ENCODE data around the gene NME4.

Gene NME4

GRCh38 chr16:425082-425718, 28.2 kb downstream of the NME4 start, which contains the start of gene RAB11FIP3 (continued):
- TF ChIP-seq ZNF791 (tag by site-specific recombination; IDR thresholded peaks at IDR 0.05) = no peak
- TF ChIP-seq, protein P1, sequence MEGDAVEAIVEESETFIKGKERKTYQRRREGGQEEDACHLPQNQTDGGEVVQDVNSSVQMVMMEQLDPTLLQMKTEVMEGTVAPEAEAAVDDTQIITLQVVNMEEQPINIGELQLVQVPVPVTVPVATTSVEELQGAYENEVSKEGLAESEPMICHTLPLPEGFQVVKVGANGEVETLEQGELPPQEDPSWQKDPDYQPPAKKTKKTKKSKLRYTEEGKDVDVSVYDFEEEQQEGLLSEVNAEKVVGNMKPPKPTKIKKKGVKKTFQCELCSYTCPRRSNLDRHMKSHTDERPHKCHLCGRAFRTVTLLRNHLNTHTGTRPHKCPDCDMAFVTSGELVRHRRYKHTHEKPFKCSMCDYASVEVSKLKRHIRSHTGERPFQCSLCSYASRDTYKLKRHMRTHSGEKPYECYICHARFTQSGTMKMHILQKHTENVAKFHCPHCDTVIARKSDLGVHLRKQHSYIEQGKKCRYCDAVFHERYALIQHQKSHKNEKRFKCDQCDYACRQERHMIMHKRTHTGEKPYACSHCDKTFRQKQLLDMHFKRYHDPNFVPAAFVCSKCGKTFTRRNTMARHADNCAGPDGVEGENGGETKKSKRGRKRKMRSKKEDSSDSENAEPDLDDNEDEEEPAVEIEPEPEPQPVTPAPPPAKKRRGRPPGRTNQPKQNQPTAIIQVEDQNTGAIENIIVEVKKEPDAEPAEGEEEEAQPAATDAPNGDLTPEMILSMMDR (tag by site-specific recombination; IDR thresholded peaks at IDR 0.05) = peak; percentile 88
- TF ChIP-seq ZNF544 (tag by site-specific recombination; IDR thresholded peaks at IDR 0.05) = no peak
- no peak for TF ChIP-seq ZNF354C (tag by site-specific recombination; IDR thresholded peaks at IDR 0.05; ENCODE audit: borderline replicate concordance, low read depth)
- TF ChIP-seq ZFHX2 (tag by site-specific recombination; conservative IDR thresholded peaks at IDR 0.05) = peak; percentile 93
- TF ChIP-seq, protein P2, sequence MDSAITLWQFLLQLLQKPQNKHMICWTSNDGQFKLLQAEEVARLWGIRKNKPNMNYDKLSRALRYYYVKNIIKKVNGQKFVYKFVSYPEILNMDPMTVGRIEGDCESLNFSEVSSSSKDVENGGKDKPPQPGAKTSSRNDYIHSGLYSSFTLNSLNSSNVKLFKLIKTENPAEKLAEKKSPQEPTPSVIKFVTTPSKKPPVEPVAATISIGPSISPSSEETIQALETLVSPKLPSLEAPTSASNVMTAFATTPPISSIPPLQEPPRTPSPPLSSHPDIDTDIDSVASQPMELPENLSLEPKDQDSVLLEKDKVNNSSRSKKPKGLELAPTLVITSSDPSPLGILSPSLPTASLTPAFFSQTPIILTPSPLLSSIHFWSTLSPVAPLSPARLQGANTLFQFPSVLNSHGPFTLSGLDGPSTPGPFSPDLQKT (IDR thresholded peaks at IDR 0.05; ENCODE audit: borderline replicate concordance, low read depth, low read length) = no peak
- TF ChIP-seq ZNF792 (tag by site-specific recombination; IDR thresholded peaks at IDR 0.05) = no peak
- peak; percentile 94 for TF ChIP-seq ZNF501 (tag by site-specific recombination; IDR thresholded peaks at IDR 0.05)
- TF ChIP-seq INSM2 (tag by site-specific recombination; IDR thresholded peaks at IDR 0.05) = 0 out of 2 replicates have a peak, but pooled peaks have one; percentile 62
- no peak for TF ChIP-seq ZNF155 (tag by site-specific recombination; IDR thresholded peaks at IDR 0.05)
- TF ChIP-seq ZNF391 (tag by site-specific recombination; IDR thresholded peaks at IDR 0.05; ENCODE audit: borderline replicate concordance, low read depth) = peak; percentile 46; the same call in 1 of the 2 replicates
- peak; percentile 27; the same call in 1 of the 2 replicates for TF ChIP-seq ZNF398 (tag by site-specific recombination; IDR thresholded peaks at IDR 0.05)
- TF ChIP-seq ZNF677 (tag by site-specific recombination; IDR thresholded peaks at IDR 0.05) = no peak
- TF ChIP-seq ZNF610 (tag by site-specific recombination; IDR thresholded peaks at IDR 0.05; ENCODE audit: borderline replicate concordance) = 0 out of 2 replicates have a peak, but pooled peaks have one; percentile 49
- no peak for TF ChIP-seq ZNF530 (tag by site-specific recombination; IDR thresholded peaks at IDR 0.05; ENCODE audit: low read depth)
- TF ChIP-seq ZNF239 (tag by site-specific recombination; IDR thresholded peaks at IDR 0.05) = no peak
- no peak for TF ChIP-seq ZNF169 (tag by site-specific recombination; IDR thresholded peaks at IDR 0.05)
- no peak for TF ChIP-seq ZNF423 (tag by site-specific recombination; IDR thresholded peaks at IDR 0.05)
- peak; percentile 81; the same call in 1 of the 2 replicates for TF ChIP-seq ZNF777 (tag by site-specific recombination; IDR thresholded peaks at IDR 0.05; ENCODE audit: borderline replicate concordance)
- peak; percentile 73 for TF ChIP-seq GLIS2 (tag by site-specific recombination; IDR thresholded peaks at IDR 0.05)
- no peak for TF ChIP-seq SETDB1 (IDR thresholded peaks at IDR 0.05; ENCODE audit: insufficient read length, low read length)
- peak; percentile 38; the same call in 1 of the 2 replicates for TF ChIP-seq ZBTB11 (tag by site-specific recombination; conservative IDR thresholded peaks at IDR 0.05; ENCODE audit: low read depth)
- no peak for TF ChIP-seq ZNF202 (tag by site-specific recombination; IDR thresholded peaks at IDR 0.05; ENCODE audit: borderline replicate concordance)
- no peak for TF ChIP-seq ZNF266 (tag by site-specific recombination; IDR thresholded peaks at IDR 0.05; ENCODE audit: low read depth)
- no peak for TF ChIP-seq ZNF433 (tag by site-specific recombination; IDR thresholded peaks at IDR 0.05; ENCODE audit: low read depth)
- TF ChIP-seq HIC1 (tag by site-specific recombination; IDR thresholded peaks at IDR 0.05) = peak; percentile 79; the same call in 1 of the 2 replicates
- TF ChIP-seq ZNF416 (tag by site-specific recombination; IDR thresholded peaks at IDR 0.05) = no peak
- no peak for TF ChIP-seq ZNF146 (tag by site-specific recombination; IDR thresholded peaks at IDR 0.05)
